Measurements from ENCODE around the gene ARHGEF38.

GRCh38 chr4:105625214-105625613, 72.8 kb downstream of the ARHGEF38 start:
- TF ChIP-seq CTCF (IDR thresholded peaks at IDR 0.05): no peak
- no peak for TF ChIP-seq POLR2A (IDR thresholded peaks at IDR 0.05)

Data from ovary (tissue), 3 donors.